Parathyroid adenoma (tissue), 2 donors: ENCODE data around the gene CAMK2B.
A peak's percentile ranks its signal among the peaks of the same experiment; 100 is the strongest.

Source experiments
- H2AFZ ChIP-seq: fragments of 300-600 bp; sonication (generic); one replicate; pipeline ENCODE4 v1.7.0; 2017; ENCODE audit warnings: antibody characterized with exemption, mild to moderate bottlenecking
- H3K27ac ChIP-seq: fragments of 300-600 bp; sonication (generic); one replicate; pipeline ENCODE4 v1.7.0; 2017
- H3K27me3 ChIP-seq: fragments of 300-600 bp; sonication (generic); one replicate; pipeline ENCODE4 v1.7.0; 2017; ENCODE audit warnings: low read length; ENCODE audit not compliant: control insufficient read depth, insufficient read depth
- H3K36me3 ChIP-seq: fragments of 300-600 bp; sonication (generic); one replicate; pipeline ENCODE4 v1.7.0; 2017; ENCODE audit warnings: low read length; ENCODE audit not compliant: control insufficient read depth, insufficient read depth
- H3K4me1 ChIP-seq: fragments of 300-600 bp; sonication (generic); one replicate; pipeline ENCODE4 v1.7.0; 2017; ENCODE audit warnings: control low read depth
- H3K4me2 ChIP-seq: fragments of 300-600 bp; sonication (generic); one replicate; pipeline ENCODE4 v1.7.0; 2017; ENCODE audit warnings: low read length
- H3K4me3 ChIP-seq: fragments of 300-600 bp; sonication (generic); one replicate; pipeline ENCODE4 v1.7.0; 2017; ENCODE audit warnings: low read depth, low read length
- H3K79me2 ChIP-seq: fragments of 300-600 bp; sonication (generic); one replicate; pipeline ENCODE4 v1.7.0; 2017; ENCODE audit warnings: control low read depth
- H3K9ac ChIP-seq: fragments of 300-600 bp; sonication (generic); one replicate; pipeline ENCODE4 v1.7.0; 2017; ENCODE audit warnings: mild to moderate bottlenecking
- H3K9me3 ChIP-seq: fragments of 300-600 bp; sonication (generic); one replicate; pipeline ENCODE4 v1.7.0; 2017; ENCODE audit warnings: low read length; ENCODE audit not compliant: control insufficient read depth
- CTCF ChIP-seq: fragments of 300-600 bp; sonication (generic); IDR thresholded peaks from one replicate; pipeline ENCODE4 v1.7.0; 2017; ENCODE audit warnings: antibody characterized with exemption, mild to moderate bottlenecking
- donor health status: primary hyperparathyroidism.

CAMK2B gene

GRCh38 chr7:44348851-44349781, 23.7 kb upstream of the CAMK2B start:
- Histone ChIP-seq H3K9me3 (no peaks in the 10 kb centered on the region), H3K27ac (no peak overlapping the region), H3K27me3 (no peaks in the 10 kb centered on the region), H3K4me1 (no peaks in the 10 kb centered on the region), H3K4me2 (no peak overlapping the region), H3K36me3 (no peaks in the 10 kb centered on the region), H3K9ac (no peak overlapping the region), H3K4me3 (no peak overlapping the region), H2AFZ (no peak overlapping the region), H3K79me2 (no peaks in the 10 kb centered on the region)
- no peak for TF ChIP-seq CTCF

- Histone ChIP-seq H3K9me3 (no peaks in the 10 kb centered on the region), H3K4me2 (no peak overlapping the region), H3K27me3 (no peaks in the 10 kb centered on the region), H3K4me3 (no peak overlapping the region), H2AFZ (no peak overlapping the region), H3K27ac (no peak overlapping the region), H3K79me2 (no peaks in the 10 kb centered on the region), H3K9ac (no peak overlapping the region), H3K36me3 (no peaks in the 10 kb centered on the region), H3K4me1 (no peaks in the 10 kb centered on the region)
- peak; percentile 40 for TF ChIP-seq CTCF
Observed at GRCh38 chr7:44348300-44348699, 22.9 kb upstream of the CAMK2B start.

- Histone ChIP-seq H3K79me2 (no peaks in the 10 kb centered on the region), H3K27ac (no peak overlapping the region), H3K4me2 (no peak overlapping the region), H3K9me3 (no peaks in the 10 kb centered on the region), H3K36me3 (no peaks in the 10 kb centered on the region), H3K9ac (no peak overlapping the region), H3K27me3 (no peaks in the 10 kb centered on the region), H3K4me1 (no peaks in the 10 kb centered on the region), H3K4me3 (no peak overlapping the region), H2AFZ (no peak overlapping the region)
- no peak for TF ChIP-seq CTCF
Observed at GRCh38 chr7:44347546-44348114, 22.2 kb upstream of the CAMK2B start.

- Histone ChIP-seq H2AFZ (no peak overlapping the region), H3K27ac (no peak overlapping the region), H3K4me3 (no peak overlapping the region), H3K36me3 (no peaks in the 10 kb centered on the region), H3K27me3 (no peaks in the 10 kb centered on the region), H3K9ac (no peak overlapping the region), H3K9me3 (no peaks in the 10 kb centered on the region), H3K4me1 (no peaks in the 10 kb centered on the region), H3K79me2 (no peaks in the 10 kb centered on the region), H3K4me2 (no peak overlapping the region)
- TF ChIP-seq CTCF = no peak
Observed at GRCh38 chr7:44346063-44346462, 20.7 kb upstream of the CAMK2B start.
